Left ventricle myocardium inferior (tissue), 1 donor: ENCODE measurements around the gene RNF212. TPM values are rescaled to one million over a fixed set of nuclear protein-coding genes. Genes with fewer than 3 reads are reported as not detected.

Experiments
- DNase-seq: peaks from one replicate; pipeline ENCODE4 v3.0.0-alpha.2; 2020
- H3K27ac ChIP-seq: fragments of 200-600 bp; replicated peaks from 2 replicates; pipeline ENCODE4 v1.8.0; 2021
- H3K27me3 ChIP-seq: fragments of 200-600 bp; 2 replicates; pipeline ENCODE4 v1.8.0; 2021; ENCODE audit warnings: low read depth
- H3K36me3 ChIP-seq: fragments of 200-600 bp; 2 replicates; pipeline ENCODE4 v1.8.0; 2021
- H3K4me1 ChIP-seq: fragments of 200-600 bp; 2 replicates; pipeline ENCODE4 v1.8.0; 2021
- H3K4me3 ChIP-seq: fragments of 200-600 bp; 2 replicates; pipeline ENCODE4 v1.8.0; 2021; ENCODE audit warnings: mild to moderate bottlenecking, moderate library complexity
- H3K9me3 ChIP-seq: fragments of 200-600 bp; replicated peaks from 2 replicates; pipeline ENCODE4 v1.8.0; 2021
- CTCF ChIP-seq: fragments of 200-600 bp; IDR thresholded peaks from 2 replicates; pipeline ENCODE4 v1.8.0; 2021; ENCODE audit warnings: antibody characterized with exemption, mild to moderate bottlenecking, borderline replicate concordance
- intact Hi-C: fragments of 100-400 bp; cut with micrococcal nuclease; formaldehyde crosslinking; loops from one replicate; pipeline ENCODE4 v1.11.0; 2022
- total RNA-seq: library from RNA; stranded (reverse); fragmentation: NEBNext Ultra II Directional; extraction: Animal tissue kit (Norgen Biotek cat#: 25700); gene quantifications from one replicate; pipeline ENCODE4 v1.2.1, GENCODE V29; 2021
- donor health status: DM: no; HTN: yes; CAD: no; lungs with severe emphysema.

The RNF212 gene
- total RNA-seq, 1 donor from 2014 or later: not detected

GRCh38 chr4:1098311-1098925 is 14.9 kb downstream of the RNF212 start:
- Histone ChIP-seq H3K9me3 (no peaks in the 10 kb centered on the region), H3K4me3 (no peak overlapping the region), H3K27ac (no peak overlapping the region), H3K4me1 (no peaks in the 10 kb centered on the region), H3K27me3 (peaks cover 26% of the 10 kb centered on the region), H3K36me3 (no peaks in the 10 kb centered on the region)
- intact Hi-C loops: no loop called here
- no peak for DNase-seq
- no peak for TF ChIP-seq CTCF

GRCh38 chr4:1097553-1097952 is 15.8 kb downstream of the RNF212 start:
- Histone ChIP-seq H3K4me1 (no peaks in the 10 kb centered on the region), H3K4me3 (no peak overlapping the region), H3K27ac (no peak overlapping the region), H3K36me3 (no peaks in the 10 kb centered on the region), H3K9me3 (no peaks in the 10 kb centered on the region), H3K27me3 (peaks cover 28% of the 10 kb centered on the region)
- TF ChIP-seq CTCF: no peak
- no peak for DNase-seq
- intact Hi-C loops: no loop called here

GRCh38 chr4:1096841-1097240 is 16.5 kb downstream of the RNF212 start:
- intact Hi-C loops: no loop called here
- Histone ChIP-seq H3K36me3 (no peaks in the 10 kb centered on the region), H3K27me3 (peaks cover 28% of the 10 kb centered on the region), H3K27ac (no peak overlapping the region), H3K4me3 (no peak overlapping the region), H3K4me1 (no peaks in the 10 kb centered on the region), H3K9me3 (no peaks in the 10 kb centered on the region)
- TF ChIP-seq CTCF: no peak
- DNase-seq: no peak

- Histone ChIP-seq H3K4me1 (no peaks in the 10 kb centered on the region), H3K27me3 (peaks cover 15% of the 10 kb centered on the region), H3K27ac (no peak overlapping the region), H3K4me3 (no peak overlapping the region), H3K9me3 (no peaks in the 10 kb centered on the region), H3K36me3 (no peaks in the 10 kb centered on the region)
- TF ChIP-seq CTCF: no peak
- DNase-seq: no peak
- intact Hi-C loops: no loop called here
These were observed 19.1 kb downstream of the RNF212 start for GRCh38 chr4:1094336-1094690.

- peaks cover 5% of the 10 kb centered on the region for H3K9me3 ChIP-seq
- no peaks in the 10 kb centered on the region for H3K4me1 ChIP-seq
- intact Hi-C loops: no loop called here
- no peak for DNase-seq
- H3K27me3 ChIP-seq: peaks cover 15% of the 10 kb centered on the region
- no peaks in the 10 kb centered on the region for H3K36me3 ChIP-seq
- TF ChIP-seq CTCF: no peak
- H3K27ac ChIP-seq: no peak overlapping the region
- H3K4me3 ChIP-seq: no peak overlapping the region
These were observed 19.7 kb downstream of the RNF212 start for GRCh38 chr4:1093391-1094335.
